Measurements from ENCODE around the gene BIN2. TPM values are rescaled to one million over a fixed set of nuclear protein-coding genes. Genes with fewer than 3 reads are reported as not detected.

BIN2 gene
- total and polyA plus RNA-seq, 10 of the 15 experiments (the other 5 are each of a cell fraction or from before 2014, with no cell fraction given) = 8.6 to 42.9 (median 32.1) TPM

DNA sequence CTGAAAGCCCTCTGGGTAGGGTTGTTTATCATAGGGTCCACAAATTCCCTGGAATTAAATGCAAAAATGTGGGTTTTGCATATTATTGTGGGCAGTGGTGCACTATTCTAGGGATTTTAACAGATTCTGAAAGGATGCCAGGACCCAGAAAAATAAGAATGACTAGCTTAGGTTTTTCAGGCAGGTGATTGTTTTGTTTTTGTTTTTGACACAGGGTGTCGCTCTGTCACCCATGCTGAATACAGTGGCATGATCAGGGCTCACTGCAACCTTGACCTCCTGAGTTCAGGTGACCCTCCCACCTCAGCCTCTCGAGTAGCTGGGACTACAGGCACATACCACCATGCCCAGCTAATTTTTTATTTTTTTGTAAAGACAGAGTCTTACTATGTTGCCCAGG is 48.0 kb upstream of the BIN2 start:
- Histone ChIP-seq H3K4me3 (no peak overlapping the region), H3K4me2 (ENCODE audit: control insufficient read depth, insufficient read depth) (no peak overlapping the region), H2AFZ (ENCODE audit: control insufficient read depth, low read depth, low read length) (no peak overlapping the region), H3K36me3 (ENCODE audit: control insufficient read depth in 2 of 2, insufficient read depth in 2 of 2, low read length in 1 of 2) (peaks cover 6 to 25% of the 10 kb centered on the region in 2 experiments; a peak in 3 of 4 replicates), H4K20me1 (ENCODE audit: control insufficient read depth, insufficient read depth) (no peaks in the 10 kb centered on the region), H3K9ac (ENCODE audit: control insufficient read depth, insufficient read depth, low read length) (no peak overlapping the region), H3K79me2 (ENCODE audit: control insufficient read depth, insufficient read depth, low read length) (peaks cover 1% of the 10 kb centered on the region; the same call in 1 of the 2 replicates), H3K9me3 (replicated peaks; ENCODE audit: control insufficient read depth, insufficient read depth, low read length) (no peaks in the 10 kb centered on the region), H3K4me1 (ENCODE audit: control insufficient read depth, insufficient read depth, low read length) (peaks cover 21% of the 10 kb centered on the region), H3K27ac (ENCODE audit: control insufficient read depth, insufficient read depth) (no peak overlapping the region), H3K27me3 (replicated peaks in 1 of 2; ENCODE audit: control insufficient read depth in 2 of 2, insufficient read depth in 2 of 2, low read length in 1 of 2) (no peaks in the 10 kb centered on the region)
- no TSS peak for BruUV-seq (replicated peaks)
- ChIA-PET RAD21 (ENCODE audit: unreplicated experiment) (interaction anchor here (1.0 to 1.3 kb wide), 4 partner anchors 15 to 49 kb away, joined by 3 to 6 read pairs (median 3); no protein-coding TSS in a partner anchor), SMC1A (ENCODE audit: uncharacterized antibody, unreplicated experiment) (interaction anchor here (1.0 to 1.8 kb wide), 5 partner anchors 13 to 49 kb away, joined by 4 to 9 read pairs (median 5); no protein-coding TSS in a partner anchor), POLR2A (no interaction called here), CTCF (interaction anchor here (0.6 to 1.7 kb wide), 12 partner anchors 12 to 503 kb away, joined by 3 to 7 read pairs (median 3); no protein-coding TSS in a partner anchor)
- DNase-seq (ENCODE audit: low read depth, low spot score) (no peak), FAIRE-seq (no peak), ATAC-seq (no peak)
- in situ Hi-C loops (cut with MboI) = no loop called here
- intact Hi-C loops (cut with micrococcal nuclease; ENCODE audit: unreplicated experiment) = no loop called here
- TF ChIP-seq SREBF1 (IDR thresholded peaks at IDR 0.05; ENCODE audit: low read length) (no peak), RAD21 (IDR thresholded peaks at IDR 0.05; ENCODE audit: insufficient read depth, low read depth, low read length) (no peak), PML (IDR thresholded peaks at IDR 0.05; ENCODE audit: low read length) (no peak)
- TF ChIP-seq, protein P1, sequence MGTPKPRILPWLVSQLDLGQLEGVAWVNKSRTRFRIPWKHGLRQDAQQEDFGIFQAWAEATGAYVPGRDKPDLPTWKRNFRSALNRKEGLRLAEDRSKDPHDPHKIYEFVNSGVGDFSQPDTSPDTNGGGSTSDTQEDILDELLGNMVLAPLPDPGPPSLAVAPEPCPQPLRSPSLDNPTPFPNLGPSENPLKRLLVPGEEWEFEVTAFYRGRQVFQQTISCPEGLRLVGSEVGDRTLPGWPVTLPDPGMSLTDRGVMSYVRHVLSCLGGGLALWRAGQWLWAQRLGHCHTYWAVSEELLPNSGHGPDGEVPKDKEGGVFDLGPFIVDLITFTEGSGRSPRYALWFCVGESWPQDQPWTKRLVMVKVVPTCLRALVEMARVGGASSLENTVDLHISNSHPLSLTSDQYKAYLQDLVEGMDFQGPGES (IDR thresholded peaks at IDR 0.05) = no peak
- TF ChIP-seq, protein P2, sequence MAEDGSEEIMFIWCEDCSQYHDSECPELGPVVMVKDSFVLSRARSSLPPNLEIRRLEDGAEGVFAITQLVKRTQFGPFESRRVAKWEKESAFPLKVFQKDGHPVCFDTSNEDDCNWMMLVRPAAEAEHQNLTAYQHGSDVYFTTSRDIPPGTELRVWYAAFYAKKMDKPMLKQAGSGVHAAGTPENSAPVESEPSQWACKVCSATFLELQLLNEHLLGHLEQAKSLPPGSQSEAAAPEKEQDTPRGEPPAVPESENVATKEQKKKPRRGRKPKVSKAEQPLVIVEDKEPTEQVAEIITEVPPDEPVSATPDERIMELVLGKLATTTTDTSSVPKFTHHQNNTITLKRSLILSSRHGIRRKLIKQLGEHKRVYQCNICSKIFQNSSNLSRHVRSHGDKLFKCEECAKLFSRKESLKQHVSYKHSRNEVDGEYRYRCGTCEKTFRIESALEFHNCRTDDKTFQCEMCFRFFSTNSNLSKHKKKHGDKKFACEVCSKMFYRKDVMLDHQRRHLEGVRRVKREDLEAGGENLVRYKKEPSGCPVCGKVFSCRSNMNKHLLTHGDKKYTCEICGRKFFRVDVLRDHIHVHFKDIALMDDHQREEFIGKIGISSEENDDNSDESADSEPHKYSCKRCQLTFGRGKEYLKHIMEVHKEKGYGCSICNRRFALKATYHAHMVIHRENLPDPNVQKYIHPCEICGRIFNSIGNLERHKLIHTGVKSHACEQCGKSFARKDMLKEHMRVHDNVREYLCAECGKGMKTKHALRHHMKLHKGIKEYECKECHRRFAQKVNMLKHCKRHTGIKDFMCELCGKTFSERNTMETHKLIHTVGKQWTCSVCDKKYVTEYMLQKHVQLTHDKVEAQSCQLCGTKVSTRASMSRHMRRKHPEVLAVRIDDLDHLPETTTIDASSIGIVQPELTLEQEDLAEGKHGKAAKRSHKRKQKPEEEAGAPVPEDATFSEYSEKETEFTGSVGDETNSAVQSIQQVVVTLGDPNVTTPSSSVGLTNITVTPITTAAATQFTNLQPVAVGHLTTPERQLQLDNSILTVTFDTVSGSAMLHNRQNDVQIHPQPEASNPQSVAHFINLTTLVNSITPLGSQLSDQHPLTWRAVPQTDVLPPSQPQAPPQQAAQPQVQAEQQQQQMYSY (CRISPR knock-in tag; IDR thresholded peaks at IDR 0.05) = no peak
- TF ChIP-seq, protein P3, sequence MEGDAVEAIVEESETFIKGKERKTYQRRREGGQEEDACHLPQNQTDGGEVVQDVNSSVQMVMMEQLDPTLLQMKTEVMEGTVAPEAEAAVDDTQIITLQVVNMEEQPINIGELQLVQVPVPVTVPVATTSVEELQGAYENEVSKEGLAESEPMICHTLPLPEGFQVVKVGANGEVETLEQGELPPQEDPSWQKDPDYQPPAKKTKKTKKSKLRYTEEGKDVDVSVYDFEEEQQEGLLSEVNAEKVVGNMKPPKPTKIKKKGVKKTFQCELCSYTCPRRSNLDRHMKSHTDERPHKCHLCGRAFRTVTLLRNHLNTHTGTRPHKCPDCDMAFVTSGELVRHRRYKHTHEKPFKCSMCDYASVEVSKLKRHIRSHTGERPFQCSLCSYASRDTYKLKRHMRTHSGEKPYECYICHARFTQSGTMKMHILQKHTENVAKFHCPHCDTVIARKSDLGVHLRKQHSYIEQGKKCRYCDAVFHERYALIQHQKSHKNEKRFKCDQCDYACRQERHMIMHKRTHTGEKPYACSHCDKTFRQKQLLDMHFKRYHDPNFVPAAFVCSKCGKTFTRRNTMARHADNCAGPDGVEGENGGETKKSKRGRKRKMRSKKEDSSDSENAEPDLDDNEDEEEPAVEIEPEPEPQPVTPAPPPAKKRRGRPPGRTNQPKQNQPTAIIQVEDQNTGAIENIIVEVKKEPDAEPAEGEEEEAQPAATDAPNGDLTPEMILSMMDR (IDR thresholded peaks at IDR 0.05 in 2 of 3, conservative IDR thresholded peaks at IDR 0.05 in 1 of 3; ENCODE audit: control insufficient read depth in 2 of 3, extremely low read depth in 1 of 3, insufficient read depth in 1 of 3, low read depth in 3 of 3, low read length in 3 of 3) = peak in 1 of 3 experiments; percentile 11; a peak in 1 of 6 replicates
- TF ChIP-seq, protein P4, sequence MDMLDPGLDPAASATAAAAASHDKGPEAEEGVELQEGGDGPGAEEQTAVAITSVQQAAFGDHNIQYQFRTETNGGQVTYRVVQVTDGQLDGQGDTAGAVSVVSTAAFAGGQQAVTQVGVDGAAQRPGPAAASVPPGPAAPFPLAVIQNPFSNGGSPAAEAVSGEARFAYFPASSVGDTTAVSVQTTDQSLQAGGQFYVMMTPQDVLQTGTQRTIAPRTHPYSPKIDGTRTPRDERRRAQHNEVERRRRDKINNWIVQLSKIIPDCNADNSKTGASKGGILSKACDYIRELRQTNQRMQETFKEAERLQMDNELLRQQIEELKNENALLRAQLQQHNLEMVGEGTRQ (IDR thresholded peaks at IDR 0.05; ENCODE audit: borderline replicate concordance, low read depth, low read length) = no peak
- 92% methylated on average over 2 of the region's 2 CpGs for WGBS (ENCODE audit: insufficient coverage, insufficient replicate concordance, low lambda C conversion rate, missing lambda C conversion rate)
